ENCODE results near the gene PIGT. TPM values are rescaled to one million over a fixed set of nuclear protein-coding genes. Genes with fewer than 3 reads are reported as not detected.

The PIGT gene
- polyA plus RNA-seq, 1 of the 3 experiments (the other 2 are of a cell fraction) = 144 TPM

DNA sequence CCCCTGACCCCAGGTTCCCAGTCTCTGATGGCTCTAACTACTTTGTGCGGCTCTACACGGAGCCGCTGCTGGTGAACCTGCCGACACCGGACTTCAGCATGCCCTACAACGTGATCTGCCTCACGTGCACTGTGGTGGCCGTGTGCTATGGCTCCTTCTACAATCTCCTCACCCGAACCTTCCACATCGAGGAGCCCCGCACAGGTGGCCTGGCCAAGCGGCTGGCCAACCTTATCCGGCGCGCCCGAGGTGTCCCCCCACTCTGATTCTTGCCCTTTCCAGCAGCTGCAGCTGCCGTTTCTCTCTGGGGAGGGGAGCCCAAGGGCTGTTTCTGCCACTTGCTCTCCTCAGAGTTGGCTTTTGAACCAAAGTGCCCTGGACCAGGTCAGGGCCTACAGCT is 9.6 kb downstream of the PIGT start:
- H3F3A ChIP-seq (replicated peaks; ENCODE audit: insufficient read depth) = no peaks in the 10 kb centered on the region
- no peaks in the 10 kb centered on the region for H4K20me1 ChIP-seq (ENCODE audit: insufficient read depth)
- H2AFZ ChIP-seq (ENCODE audit: low read depth) = no peak overlapping the region
- POLR2A ChIA-PET = no interaction called here
- H3K4me2 ChIP-seq = no peak overlapping the region
- H3K27me3 ChIP-seq (ENCODE audit: insufficient read depth) = no peaks in the 10 kb centered on the region
- no peak overlapping the region for H3K9ac ChIP-seq
- CTCF ChIA-PET = interaction anchor here (2.7 to 3.4 kb wide), 2 partner anchors 19 to 63 kb away, joined by 7 to 12 read pairs; partner anchors contain the start of gene SYS1
- TF ChIP-seq EZH2phosphoT487 (IDR thresholded peaks at IDR 0.05; ENCODE audit: borderline replicate concordance, low read depth) = no peak
- no peak for TF ChIP-seq FOXJ3 (CRISPR knock-in tag; IDR thresholded peaks at IDR 0.05)
- no peak for TF ChIP-seq MEF2A (IDR thresholded peaks at IDR 0.05; ENCODE audit: borderline replicate concordance, low read depth)
- no peak for TF ChIP-seq POLR2AphosphoS5 (IDR thresholded peaks at IDR 0.05; ENCODE audit: low read depth, low read length)
- no peak for TF ChIP-seq YY1 (IDR thresholded peaks at IDR 0.05; ENCODE audit: low read depth)
- TF ChIP-seq TEAD4 (IDR thresholded peaks at IDR 0.05; ENCODE audit: borderline replicate concordance, insufficient read depth) = no peak
- TF ChIP-seq, protein P1, sequence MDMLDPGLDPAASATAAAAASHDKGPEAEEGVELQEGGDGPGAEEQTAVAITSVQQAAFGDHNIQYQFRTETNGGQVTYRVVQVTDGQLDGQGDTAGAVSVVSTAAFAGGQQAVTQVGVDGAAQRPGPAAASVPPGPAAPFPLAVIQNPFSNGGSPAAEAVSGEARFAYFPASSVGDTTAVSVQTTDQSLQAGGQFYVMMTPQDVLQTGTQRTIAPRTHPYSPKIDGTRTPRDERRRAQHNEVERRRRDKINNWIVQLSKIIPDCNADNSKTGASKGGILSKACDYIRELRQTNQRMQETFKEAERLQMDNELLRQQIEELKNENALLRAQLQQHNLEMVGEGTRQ (IDR thresholded peaks at IDR 0.05; ENCODE audit: borderline replicate concordance, low read depth, low read length) = no peak
- no peak for TF ChIP-seq MXI1 (IDR thresholded peaks at IDR 0.05; ENCODE audit: low read depth, low read length)
- TF ChIP-seq, protein P2, sequence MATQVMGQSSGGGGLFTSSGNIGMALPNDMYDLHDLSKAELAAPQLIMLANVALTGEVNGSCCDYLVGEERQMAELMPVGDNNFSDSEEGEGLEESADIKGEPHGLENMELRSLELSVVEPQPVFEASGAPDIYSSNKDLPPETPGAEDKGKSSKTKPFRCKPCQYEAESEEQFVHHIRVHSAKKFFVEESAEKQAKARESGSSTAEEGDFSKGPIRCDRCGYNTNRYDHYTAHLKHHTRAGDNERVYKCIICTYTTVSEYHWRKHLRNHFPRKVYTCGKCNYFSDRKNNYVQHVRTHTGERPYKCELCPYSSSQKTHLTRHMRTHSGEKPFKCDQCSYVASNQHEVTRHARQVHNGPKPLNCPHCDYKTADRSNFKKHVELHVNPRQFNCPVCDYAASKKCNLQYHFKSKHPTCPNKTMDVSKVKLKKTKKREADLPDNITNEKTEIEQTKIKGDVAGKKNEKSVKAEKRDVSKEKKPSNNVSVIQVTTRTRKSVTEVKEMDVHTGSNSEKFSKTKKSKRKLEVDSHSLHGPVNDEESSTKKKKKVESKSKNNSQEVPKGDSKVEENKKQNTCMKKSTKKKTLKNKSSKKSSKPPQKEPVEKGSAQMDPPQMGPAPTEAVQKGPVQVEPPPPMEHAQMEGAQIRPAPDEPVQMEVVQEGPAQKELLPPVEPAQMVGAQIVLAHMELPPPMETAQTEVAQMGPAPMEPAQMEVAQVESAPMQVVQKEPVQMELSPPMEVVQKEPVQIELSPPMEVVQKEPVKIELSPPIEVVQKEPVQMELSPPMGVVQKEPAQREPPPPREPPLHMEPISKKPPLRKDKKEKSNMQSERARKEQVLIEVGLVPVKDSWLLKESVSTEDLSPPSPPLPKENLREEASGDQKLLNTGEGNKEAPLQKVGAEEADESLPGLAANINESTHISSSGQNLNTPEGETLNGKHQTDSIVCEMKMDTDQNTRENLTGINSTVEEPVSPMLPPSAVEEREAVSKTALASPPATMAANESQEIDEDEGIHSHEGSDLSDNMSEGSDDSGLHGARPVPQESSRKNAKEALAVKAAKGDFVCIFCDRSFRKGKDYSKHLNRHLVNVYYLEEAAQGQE (IDR thresholded peaks at IDR 0.05; ENCODE audit: low read depth, low read length) = no peak
- TF ChIP-seq, protein P3, sequence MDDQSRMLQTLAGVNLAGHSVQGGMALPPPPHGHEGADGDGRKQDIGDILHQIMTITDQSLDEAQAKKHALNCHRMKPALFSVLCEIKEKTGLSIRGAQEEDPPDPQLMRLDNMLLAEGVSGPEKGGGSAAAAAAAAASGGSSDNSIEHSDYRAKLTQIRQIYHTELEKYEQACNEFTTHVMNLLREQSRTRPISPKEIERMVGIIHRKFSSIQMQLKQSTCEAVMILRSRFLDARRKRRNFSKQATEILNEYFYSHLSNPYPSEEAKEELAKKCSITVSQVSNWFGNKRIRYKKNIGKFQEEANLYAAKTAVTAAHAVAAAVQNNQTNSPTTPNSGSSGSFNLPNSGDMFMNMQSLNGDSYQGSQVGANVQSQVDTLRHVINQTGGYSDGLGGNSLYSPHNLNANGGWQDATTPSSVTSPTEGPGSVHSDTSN (IDR thresholded peaks at IDR 0.05) = no peak
- TF ChIP-seq SIN3A (IDR thresholded peaks at IDR 0.05; ENCODE audit: borderline replicate concordance, low read depth, low read length) = no peak
- TF ChIP-seq GATA2 (CRISPR knock-in tag; IDR thresholded peaks at IDR 0.05) = no peak
- no peak for TF ChIP-seq JUND (IDR thresholded peaks at IDR 0.05)
- no peaks in the 10 kb centered on the region for H3K9me3 ChIP-seq
- no peak overlapping the region for H3K27ac ChIP-seq (ENCODE audit: low read depth in 2 of 2, low read length in 1 of 2)
- DNase-seq = no peak
- 99% methylated on average over 13 of the region's 17 CpGs for WGBS (ENCODE audit: low lambda C conversion rate)
- H3K79me2 ChIP-seq (ENCODE audit: insufficient read depth) = no peaks in the 10 kb centered on the region
- no peaks in the 10 kb centered on the region for H3K9me2 ChIP-seq
- peaks cover 0 to 20% of the 10 kb centered on the region in 2 experiments; a peak in 1 of 4 replicates for H3K4me1 ChIP-seq (ENCODE audit: control insufficient read depth in 1 of 2, insufficient read depth in 2 of 2, low read depth in 1 of 2, low read length in 1 of 2)
- peaks cover 18 to 46% of the 10 kb centered on the region in 2 experiments for H3K36me3 ChIP-seq (replicated peaks in 1 of 2; ENCODE audit: control insufficient read depth in 1 of 2, insufficient read depth in 2 of 2, low read length in 1 of 2)
- H3K4me3 ChIP-seq (ENCODE audit: low read depth in 2 of 2, low read length in 1 of 2) = no peak overlapping the region

Measured in SK-N-SH (cell line).